Osteoblast (primary cell): ENCODE data around the gene SDSL. TPM values are rescaled to one million over a fixed set of nuclear protein-coding genes. Genes with fewer than 3 reads are reported as not detected.

Experiments
- DNase-seq: peaks from one replicate; pipeline ENCODE4 v3.0.0; 2011; ENCODE audit warnings: low spot score, mixed read lengths; ENCODE audit not compliant: insufficient read length; ENCODE audit errors: missing footprints
- H2AFZ ChIP-seq: 2 replicates; pipeline ENCODE4 v1.6.0; 2011; ENCODE audit warnings: mild to moderate bottlenecking, low read length
- H3K27ac ChIP-seq: 2 replicates; pipeline ENCODE4 v1.5.1; 2011; ENCODE audit warnings: mild to moderate bottlenecking, low read depth, low read length, moderate library complexity
- H3K27me3 ChIP-seq: 2 replicates; pipeline ENCODE4 v1.6.0; 2012; ENCODE audit warnings: mild to moderate bottlenecking, control low read depth, inconsistent platforms, low read length, moderate library complexity; ENCODE audit not compliant: insufficient read depth
- H3K36me3 ChIP-seq: 2 replicates; pipeline ENCODE4 v1.5.1; 2011; ENCODE audit warnings: mild to moderate bottlenecking, low read length, control low read depth, moderate library complexity; ENCODE audit not compliant: insufficient read depth
- H3K4me1 ChIP-seq: 2 replicates; pipeline ENCODE4 v1.5.1; 2011; ENCODE audit warnings: mild to moderate bottlenecking, low read length, control low read depth, moderate library complexity; ENCODE audit not compliant: insufficient read depth
- H3K4me2 ChIP-seq: 2 replicates; pipeline ENCODE4 v1.6.0; 2011; ENCODE audit warnings: mild to moderate bottlenecking, low read length; ENCODE audit not compliant: insufficient read depth
- H3K4me3 ChIP-seq: fragments of 200-600 bp; sonication (generic); 3 replicates; pipeline ENCODE4 v1.5.1; 2012; ENCODE audit warnings: mild to moderate bottlenecking, low read length, inconsistent platforms; ENCODE audit not compliant: insufficient read depth
- H3K79me2 ChIP-seq: 2 replicates; pipeline ENCODE4 v1.6.0; 2012; ENCODE audit warnings: mild to moderate bottlenecking, low read length, control low read depth, inconsistent platforms; ENCODE audit not compliant: insufficient read depth
- H3K9me3 ChIP-seq: 2 replicates; pipeline ENCODE4 v1.5.1; 2011; ENCODE audit warnings: low read depth, low read length, control low read depth
- H4K20me1 ChIP-seq: 2 replicates; pipeline ENCODE4 v1.6.0; 2012; ENCODE audit warnings: mild to moderate bottlenecking, low read length, control low read depth; ENCODE audit not compliant: insufficient read depth
- total RNA-seq: library from RNA; depleted of rRNA; stranded (reverse); fragments of >200 nt; gene quantifications from 2 replicates; pipeline ENCODE4 v1.2.3, GENCODE V29; 2012
- TF ChIP-seq, protein P1 (sequence below): IDR thresholded peaks from 2 replicates; pipeline ENCODE4 v1.5.1; 2011; ENCODE audit warnings: mild to moderate bottlenecking, low read depth, low read length, moderate library complexity; ENCODE audit errors: extremely low read depth

Gene SDSL
- total RNA-seq, 1 donor = 6.5 TPM

DNA sequence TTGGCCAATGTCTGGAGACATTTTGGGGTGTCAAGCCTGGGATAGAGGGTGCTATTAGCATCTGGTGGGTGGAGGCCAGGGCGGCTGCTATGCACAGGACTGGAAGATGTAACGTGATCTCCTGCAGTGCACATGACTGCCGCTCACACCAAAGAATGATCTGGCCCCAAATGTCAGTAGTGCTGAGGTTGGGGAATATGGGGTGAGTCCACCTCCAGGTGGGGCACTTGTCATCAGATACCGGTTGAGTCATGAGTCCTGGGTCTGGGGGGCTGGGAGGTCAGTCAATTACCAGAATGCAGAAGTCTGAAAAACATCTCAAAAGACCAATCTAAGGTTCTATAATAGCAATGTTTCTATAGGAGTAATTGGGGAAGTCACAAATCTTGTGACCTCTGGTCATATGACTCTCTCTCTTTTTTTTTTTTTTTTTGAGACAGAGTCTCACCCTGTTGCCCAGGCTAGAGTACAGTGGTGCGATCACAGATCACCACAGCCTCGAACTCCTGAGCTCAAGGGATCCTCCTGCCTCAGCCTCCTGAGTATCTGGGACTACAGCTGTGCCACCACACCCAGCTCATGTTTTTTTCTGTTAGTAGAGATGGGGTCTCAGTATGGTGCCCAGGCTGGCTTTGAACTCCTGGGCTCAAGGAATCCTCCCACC, 6.0 kb upstream of the SDSL start:
- H3K4me2 ChIP-seq = no peak overlapping the region
- H3K9me3 ChIP-seq = no peaks in the 10 kb centered on the region
- TF ChIP-seq, protein P1, sequence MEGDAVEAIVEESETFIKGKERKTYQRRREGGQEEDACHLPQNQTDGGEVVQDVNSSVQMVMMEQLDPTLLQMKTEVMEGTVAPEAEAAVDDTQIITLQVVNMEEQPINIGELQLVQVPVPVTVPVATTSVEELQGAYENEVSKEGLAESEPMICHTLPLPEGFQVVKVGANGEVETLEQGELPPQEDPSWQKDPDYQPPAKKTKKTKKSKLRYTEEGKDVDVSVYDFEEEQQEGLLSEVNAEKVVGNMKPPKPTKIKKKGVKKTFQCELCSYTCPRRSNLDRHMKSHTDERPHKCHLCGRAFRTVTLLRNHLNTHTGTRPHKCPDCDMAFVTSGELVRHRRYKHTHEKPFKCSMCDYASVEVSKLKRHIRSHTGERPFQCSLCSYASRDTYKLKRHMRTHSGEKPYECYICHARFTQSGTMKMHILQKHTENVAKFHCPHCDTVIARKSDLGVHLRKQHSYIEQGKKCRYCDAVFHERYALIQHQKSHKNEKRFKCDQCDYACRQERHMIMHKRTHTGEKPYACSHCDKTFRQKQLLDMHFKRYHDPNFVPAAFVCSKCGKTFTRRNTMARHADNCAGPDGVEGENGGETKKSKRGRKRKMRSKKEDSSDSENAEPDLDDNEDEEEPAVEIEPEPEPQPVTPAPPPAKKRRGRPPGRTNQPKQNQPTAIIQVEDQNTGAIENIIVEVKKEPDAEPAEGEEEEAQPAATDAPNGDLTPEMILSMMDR = no peak
- no peak overlapping the region for H3K27ac ChIP-seq
- H4K20me1 ChIP-seq = no peaks in the 10 kb centered on the region
- DNase-seq = no peak
- no peaks in the 10 kb centered on the region for H3K4me1 ChIP-seq
- H2AFZ ChIP-seq = no peak overlapping the region
- no peaks in the 10 kb centered on the region for H3K27me3 ChIP-seq
- H3K79me2 ChIP-seq = no peaks in the 10 kb centered on the region
- no peak overlapping the region for H3K4me3 ChIP-seq
- H3K36me3 ChIP-seq = no peaks in the 10 kb centered on the region

GRCh38 chr12:113418213-113418879, 3.8 kb upstream of the SDSL start:
- Histone ChIP-seq H4K20me1 (no peaks in the 10 kb centered on the region), H3K27ac (no peak overlapping the region), H3K4me1 (peaks cover 5% of the 10 kb centered on the region), H3K27me3 (no peaks in the 10 kb centered on the region), H3K4me3 (no peak overlapping the region), H3K4me2 (no peak overlapping the region), H3K79me2 (peaks cover 11% of the 10 kb centered on the region), H3K9me3 (no peaks in the 10 kb centered on the region), H3K36me3 (no peaks in the 10 kb centered on the region), H2AFZ (peak overlapping the region; percentile 41)
- TF ChIP-seq, protein P1 = no peak
- peak; percentile 74 for DNase-seq

- Histone ChIP-seq H3K79me2 (peaks cover 11% of the 10 kb centered on the region), H2AFZ (no peak overlapping the region), H3K4me2 (no peak overlapping the region), H3K27ac (no peak overlapping the region), H3K4me1 (peaks cover 5% of the 10 kb centered on the region), H3K4me3 (no peak overlapping the region), H3K27me3 (no peaks in the 10 kb centered on the region), H3K36me3 (no peaks in the 10 kb centered on the region), H3K9me3 (no peaks in the 10 kb centered on the region), H4K20me1 (peaks cover 4% of the 10 kb centered on the region)
- DNase-seq = no peak
- TF ChIP-seq, protein P1 = no peak
These were observed 1.1 kb upstream of the SDSL start for GRCh38 chr12:113420996-113421595.
